H1 (cell line): Measurements from ENCODE around the gene CCDC106. TPM values are rescaled to one million over a fixed set of nuclear protein-coding genes. Genes with fewer than 3 reads are reported as not detected.

Source experiments
- CTCF ChIA-PET: fragments of 300-600 bp; sonication (Branson Sonifier 250); formaldehyde crosslinking; loops from one replicate; lab custom pipeline; 2021; ENCODE audit not compliant: partially characterized antibody; lab: Charles Lee
- POLR2A ChIA-PET: fragments of 300-600 bp; sonication (Branson Sonifier 250); formaldehyde crosslinking; loops from one replicate; lab custom pipeline; 2021; ENCODE audit warnings: inconsistent platforms; ENCODE audit not compliant: partially characterized antibody; lab: Charles Lee
- DNase-seq, 2 experiments: peaks; one replicate each; pipeline versions ENCODE4 v3.0.0 to v3.0.0-alpha.2; 2010 to 2022; ENCODE audit warnings: low spot score in 2 of 2, low read depth in 1 of 2, mixed read lengths in 1 of 2
- FAIRE-seq: peaks from 2 replicates; lab custom pipeline; 2011; peaks lifted over from hg19 to GRCh38; lab: Jason Lieb, UNC
- H2AFZ ChIP-seq: 2 replicates; pipeline ENCODE4 v1.8.1; 2012; ENCODE audit warnings: low read length, inconsistent platforms
- H2AK5ac ChIP-seq: 2 replicates; pipeline ENCODE4 v1.6.1; 2013; ENCODE audit warnings: low read depth, low read length
- H2BK120ac ChIP-seq: replicated peaks from 2 replicates; pipeline ENCODE3; 2013; ENCODE audit warnings: low read depth, low read length, inconsistent platforms
- H2BK12ac ChIP-seq: 2 replicates; pipeline ENCODE4 v1.6.1; 2013; ENCODE audit warnings: low read depth, low read length
- H2BK15ac ChIP-seq: 2 replicates; pipeline ENCODE4 v1.6.1; 2013; ENCODE audit warnings: low read length
- H2BK20ac ChIP-seq: 2 replicates; pipeline ENCODE4 v1.6.1; 2013; ENCODE audit warnings: low read length
- H2BK5ac ChIP-seq: 2 replicates; pipeline ENCODE4 v1.6.1; 2013; ENCODE audit warnings: low read depth, low read length
- H3K14ac ChIP-seq: 2 replicates; pipeline ENCODE4 v1.6.1; 2013; ENCODE audit warnings: inconsistent platforms; ENCODE audit not compliant: insufficient read length
- H3K18ac ChIP-seq: 2 replicates; pipeline ENCODE4 v1.6.1; 2013; ENCODE audit warnings: low read length; ENCODE audit errors: extremely low read depth
- H3K23ac ChIP-seq: 2 replicates; pipeline ENCODE4 v1.6.1; 2013; ENCODE audit warnings: inconsistent platforms; ENCODE audit not compliant: insufficient read length
- H3K23me2 ChIP-seq: 2 replicates; pipeline ENCODE4 v1.6.1; 2013; ENCODE audit warnings: low read depth, low read length
- H3K27ac ChIP-seq: 2 replicates; pipeline ENCODE4 v1.6.1; 2011; ENCODE audit warnings: low read depth, low read length, inconsistent platforms
- H3K27me3 ChIP-seq, 4 experiments: replicated peaks in 1 of 4; 1 replicate in 1 of 4; 2 replicates in 3 of 4; pipeline versions ENCODE4 v1.6.1 to v1.8.1; 2011 to 2013; ENCODE audit warnings: low read length in 3 of 4, mild to moderate bottlenecking in 3 of 4, inconsistent platforms in 2 of 4, mixed read lengths in 2 of 4, moderate library complexity in 1 of 4; ENCODE audit not compliant: control insufficient read depth in 3 of 4, insufficient read depth in 3 of 4; ENCODE audit errors: extremely low read depth in 1 of 4
- H3K36me3 ChIP-seq, 4 experiments: 2 replicates each; pipeline versions ENCODE4 v1.6.1 to v1.8.1; 2011 to 2013; ENCODE audit warnings: mild to moderate bottlenecking in 4 of 4, low read length in 3 of 4, moderate library complexity in 2 of 4, control low read depth in 1 of 4, inconsistent platforms in 1 of 4; ENCODE audit not compliant: insufficient read depth in 4 of 4, control insufficient read depth in 2 of 4
- H3K4ac ChIP-seq: replicated peaks from 2 replicates; pipeline ENCODE3; 2013; ENCODE audit warnings: low read length, low read depth, mixed read lengths, inconsistent platforms; ENCODE audit not compliant: insufficient read length
- H3K4me1 ChIP-seq, 4 experiments: replicated peaks in 1 of 4; 1 replicate in 1 of 4; 2 replicates in 3 of 4; pipeline versions ENCODE4 v1.6.1 to v1.8.1; 2011 to 2013; ENCODE audit warnings: low read length in 3 of 4, inconsistent platforms in 2 of 4, mixed read lengths in 1 of 4; ENCODE audit not compliant: insufficient read depth in 4 of 4, control insufficient read depth in 3 of 4
- H3K4me2 ChIP-seq, 2 experiments: 2 replicates each; pipeline versions ENCODE4 v1.6.1 to v1.8.1; 2011 to 2013; ENCODE audit warnings: low read depth in 2 of 2, low read length in 2 of 2, control low read depth in 1 of 2, inconsistent platforms in 1 of 2, mild to moderate bottlenecking in 1 of 2; ENCODE audit not compliant: insufficient read depth in 1 of 2
- H3K4me3 ChIP-seq, 4 experiments: fragments of 200-600, 300-600 bp in 1 of 4; sonication (generic), shearing (Covaris generic), sonication (Bioruptor Twin) in 1 of 4; 2 replicates each; pipeline versions ENCODE4 v1.5.1 to v1.8.1; 2011 to 2016; ENCODE audit warnings: low read length in 4 of 4, low read depth in 3 of 4, control low read depth in 2 of 4, inconsistent platforms in 2 of 4, mild to moderate bottlenecking in 2 of 4, mixed read lengths in 1 of 4, moderate library complexity in 1 of 4; ENCODE audit not compliant: insufficient read depth in 2 of 4; ENCODE audit errors: extremely low read depth in 1 of 4
- H3K56ac ChIP-seq: replicated peaks from 2 replicates; pipeline ENCODE3; 2013; ENCODE audit warnings: low read depth, mild to moderate bottlenecking, mixed read lengths, low read length, inconsistent platforms; ENCODE audit not compliant: insufficient read length
- H3K79me1 ChIP-seq: 2 replicates; pipeline ENCODE4 v1.6.1; 2013; ENCODE audit warnings: low read depth, low read length, control low read depth
- H3K79me2 ChIP-seq, 2 experiments: 2 replicates each; pipeline versions ENCODE4 v1.6.1 to v1.8.1; 2012 to 2013; ENCODE audit warnings: low read length in 2 of 2, mild to moderate bottlenecking in 2 of 2, inconsistent platforms in 1 of 2; ENCODE audit not compliant: insufficient read depth in 2 of 2, control insufficient read depth in 1 of 2
- H3K9ac ChIP-seq, 4 experiments: replicated peaks in 1 of 4; 1 replicate in 1 of 4; 2 replicates in 3 of 4; pipeline versions ENCODE4 v1.6.1 to v1.8.1; 2011 to 2013; ENCODE audit warnings: low read depth in 3 of 4, low read length in 3 of 4, control low read depth in 2 of 4, mild to moderate bottlenecking in 2 of 4, moderate library complexity in 2 of 4, inconsistent platforms in 1 of 4; ENCODE audit errors: extremely low read depth in 1 of 4
- H3K9me3 ChIP-seq, 2 experiments: 2 replicates each; pipeline versions ENCODE4 v1.6.1 to v1.8.1; 2012 to 2013; ENCODE audit warnings: mild to moderate bottlenecking in 2 of 2, moderate library complexity in 2 of 2, control low read depth in 1 of 2, inconsistent platforms in 1 of 2, low read depth in 1 of 2, low read length in 1 of 2, mixed read lengths in 1 of 2; ENCODE audit not compliant: insufficient read depth in 2 of 2
- H4K20me1 ChIP-seq, 2 experiments: replicated peaks in 1 of 2; 2 replicates each; pipeline versions ENCODE3 to v1.8.1; 2011 to 2013; ENCODE audit warnings: inconsistent platforms in 2 of 2, low read length in 2 of 2, mild to moderate bottlenecking in 1 of 2; ENCODE audit not compliant: insufficient read depth in 2 of 2, control insufficient read depth in 1 of 2
- H4K5ac ChIP-seq: 2 replicates; pipeline ENCODE4 v1.6.1; 2013; ENCODE audit warnings: low read length, low read depth, mixed read lengths, inconsistent platforms; ENCODE audit not compliant: insufficient read length
- H4K8ac ChIP-seq: 2 replicates; pipeline ENCODE4 v1.8.0; 2013; ENCODE audit warnings: mild to moderate bottlenecking, moderate library complexity, low read length, inconsistent platforms; ENCODE audit not compliant: insufficient read depth; ENCODE audit errors: extremely low read depth
- H4K91ac ChIP-seq: replicated peaks from 2 replicates; pipeline ENCODE3; 2013; ENCODE audit warnings: low read length, mixed read lengths, inconsistent platforms; ENCODE audit not compliant: insufficient read length
- CHD1 ChIP-seq: IDR thresholded peaks from 2 replicates; pipeline ENCODE4 v1.6.1; 2012; ENCODE audit warnings: low read depth, low read length, improper control_type of control experiment
- CTCF ChIP-seq, 3 experiments: IDR thresholded peaks; 1 replicate in 2 of 3; 2 replicates in 1 of 3; pipeline versions ENCODE4 v1.5.1 to v1.6.1; 2011; ENCODE audit warnings: low read length in 3 of 3, mild to moderate bottlenecking in 3 of 3, inconsistent platforms in 2 of 3, low read depth in 1 of 3, moderate library complexity in 1 of 3; ENCODE audit not compliant: insufficient read depth in 1 of 3; ENCODE audit errors: control extremely low read depth in 1 of 3
- KDM4A ChIP-seq: IDR thresholded peaks from one replicate; pipeline ENCODE4 v1.7.1; 2012; ENCODE audit warnings: low read depth, mild to moderate bottlenecking, moderate library complexity, low read length, inconsistent platforms; ENCODE audit not compliant: severe bottlenecking
- RAD21 ChIP-seq, 2 experiments: IDR thresholded peaks in 1 of 2; conservative IDR thresholded peaks in 1 of 2; 2 replicates each; pipeline ENCODE4 v1.6.1; 2011; ENCODE audit warnings: low read depth in 2 of 2, low read length in 2 of 2, improper control_type of control experiment in 1 of 2, inconsistent platforms in 1 of 2, mild to moderate bottlenecking in 1 of 2, moderate library complexity in 1 of 2
- WGBS, 2 experiments: shearing (Covaris generic) in 1 of 2; methylation state at CpG; one replicate each; pipeline versions ENCODE4 v1.1.6 to v1.1.7; 2013 to 2015; ENCODE audit warnings: low lambda C conversion rate in 2 of 2, mixed read lengths in 2 of 2, inconsistent platforms in 1 of 2, low coverage in 1 of 2, missing lambda C conversion rate in 1 of 2; ENCODE audit not compliant: insufficient replicate concordance in 2 of 2, insufficient coverage in 1 of 2, insufficient read length in 1 of 2; ENCODE audit errors: extremely low coverage in 1 of 2, missing lambda C conversion rate in 1 of 2; 5-methylcytosine and 5-hydroxymethylcytosine counted together
- polyA plus RNA-seq, 7 experiments: library from polyadenylated mRNA; depleted of rRNA in 3 of 7; stranded (reverse) in 5 of 7; unstranded in 2 of 7; fragments of >200 nt in 5 of 7; fragments of 200-250 nt in 2 of 7; gene quantifications; 1 replicate in 5 of 7; 2 replicates in 1 of 7; 4 replicates in 1 of 7; pipeline versions ENCODE4 v1.2.1 to v1.2.3, GENCODE V29; 2011 to 2013; ENCODE audit warnings: missing spikeins in 2 of 7, mixed read lengths in 2 of 7
- total RNA-seq: library from RNA; stranded (reverse); fragmentation: NEBNext Ultra II Directional; extraction: Animal tissue kit (Norgen Biotek cat#: 25700); gene quantifications from 2 replicates; pipeline ENCODE4 v1.2.1, GENCODE V29; 2021

Gene CCDC106
- total and polyA plus RNA-seq, 2 of the 8 experiments (the other 6 are each of a cell fraction or from before 2014, with no cell fraction given) = 12.0 to 20.1 TPM

- peak overlapping the region; percentile 69 for H3K56ac ChIP-seq
- POLR2A ChIA-PET = interaction anchor here (0.6 to 1.6 kb wide), 18 partner anchors 9 to 514 kb away, joined by 3 to 13 read pairs (median 5); partner anchors contain the start of genes EPN1, FIZ1, TMEM238 and ZNF524
- no peak for TF ChIP-seq RAD21 (IDR thresholded peaks at IDR 0.05 in 1 of 2, conservative IDR thresholded peaks at IDR 0.05 in 1 of 2; ENCODE audit: low read depth in 2 of 2, low read length in 2 of 2)
- TF ChIP-seq KDM4A = peak; percentile 8
- 0 out of 4 replicates have a peak, but pooled peaks of 1 of the 3 experiments have one; percentile 8 for TF ChIP-seq CTCF (IDR thresholded peaks at IDR 0.05; ENCODE audit: control extremely low read depth in 1 of 3, insufficient read depth in 1 of 3, low read depth in 1 of 3, low read length in 3 of 3)
- no peak for TF ChIP-seq CHD1
Measured at GRCh38 chr19:55654323-55654867, 6.4 kb downstream of the CCDC106 start.

More at GRCh38 chr19:55654323-55654867, 6.4 kb downstream of the CCDC106 start:
- peak; percentile 98 to 100 for DNase-seq
- H4K20me1 ChIP-seq = peaks cover 15 to 18% of the 10 kb centered on the region in 2 experiments
- peak overlapping the region; percentile 81 for H4K91ac ChIP-seq
- H3K4me2 ChIP-seq = peak overlapping the region; percentile 78 to 94
- no peak overlapping the region for H2BK20ac ChIP-seq
- peak; percentile 93 for FAIRE-seq
- no peak overlapping the region for H3K4ac ChIP-seq
- H3K27me3 ChIP-seq = no peaks in the 10 kb centered on the region
- H3K4me1 ChIP-seq = peaks cover 3 to 18% (median 10%) of the 10 kb centered on the region in 4 experiments; a peak in 6 of 7 replicates
- H3K79me2 ChIP-seq = peaks cover 38 to 41% of the 10 kb centered on the region in 2 experiments
- no peak overlapping the region for H3K23ac ChIP-seq
- H3K14ac ChIP-seq = no peak overlapping the region
- peaks cover 2% of the 10 kb centered on the region; the same call in 1 of the 2 replicates for H3K79me1 ChIP-seq
- peaks cover 13% of the 10 kb centered on the region for H3K23me2 ChIP-seq
- H3K18ac ChIP-seq = peak overlapping the region; percentile 100
- H2BK15ac ChIP-seq = no peak overlapping the region
- peak overlapping the region; percentile 11 for H2BK120ac ChIP-seq
- H3K9me3 ChIP-seq = no peaks in the 10 kb centered on the region
- H4K5ac ChIP-seq = peak overlapping the region; percentile 68
- H3K9ac ChIP-seq = peak overlapping the region in 3 of 4 experiments; percentile 92 to 98 (median 98); a peak in 6 of 7 replicates
- CTCF ChIA-PET = interaction anchor here (0.6 to 1.0 kb wide), 16 partner anchors 14 to 653 kb away, joined by 3 to 10 read pairs (median 3); no protein-coding TSS in a partner anchor
- H2AK5ac ChIP-seq = no peak overlapping the region
- 2% methylated on average over 47 of the region's 52 CpGs; no CpG with 5 or more reads in 1 of the 2 experiments for WGBS, 2 experiments
- H3K36me3 ChIP-seq = peaks cover 0 to 4% (median 2%) of the 10 kb centered on the region in 4 experiments; a peak in 1 of 8 replicates
- peak overlapping the region; percentile 100 for H2BK5ac ChIP-seq
- H4K8ac ChIP-seq = peak overlapping the region; percentile 91; the same call in 1 of the 2 replicates
- peak overlapping the region; percentile 99 for H2AFZ ChIP-seq
- peak overlapping the region; percentile 98 for H3K27ac ChIP-seq
- peak overlapping the region; percentile 77 to 91 (median 82) for H3K4me3 ChIP-seq
- H2BK12ac ChIP-seq = peak overlapping the region; percentile 98
